Heart right ventricle (tissue), 16 donors: ENCODE measurements around the gene PIBF1. TPM values are rescaled to one million over a fixed set of nuclear protein-coding genes. Genes with fewer than 3 reads are reported as not detected.
"Not testable (repeated sequence)": the region's sequence is repeated elsewhere in the genome, so short reads cannot be mapped to it uniquely, and the experiment has no call there.

Experiments used
- ATAC-seq, 8 donors: fragments of 200-7000 bp; cut with Tn5 transposase; one replicate each; pipeline ENCODE4 v1.9.1; 2020; ENCODE audit warnings: mild to moderate bottlenecking in 8 of 8, moderate library complexity in 8 of 8, moderate number of reproducible peaks in 1 of 8
- DNase-seq, 2 donors: peaks; one replicate each; pipeline ENCODE4 v3.0.0-alpha.2; 2020
- H3K27ac ChIP-seq, 10 donors: fragments of 200-600 bp; sonication (generic) in 2 of 10; one replicate each; pipeline versions ENCODE4 v1.5.0 to v1.8.0; 2020 to 2022; ENCODE audit warnings: mild to moderate bottlenecking in 3 of 10
- H3K27me3 ChIP-seq, 7 donors: fragments of 200-600 bp; one replicate each; pipeline ENCODE4 v1.8.0; 2021 to 2022; ENCODE audit warnings: mild to moderate bottlenecking in 2 of 7
- H3K36me3 ChIP-seq, 9 donors: fragments of 200-600 bp; sonication (generic) in 1 of 9; one replicate each; pipeline versions ENCODE4 v1.5.0 to v1.8.0; 2020 to 2022; ENCODE audit warnings: mild to moderate bottlenecking in 2 of 9
- H3K4me1 ChIP-seq, 9 donors: fragments of 200-600 bp; sonication (generic) in 1 of 9; one replicate each; pipeline versions ENCODE4 v1.5.0 to v1.8.0; 2020 to 2022; ENCODE audit warnings: mild to moderate bottlenecking in 4 of 9
- H3K4me3 ChIP-seq, 10 donors: fragments of 200-600 bp; sonication (generic) in 2 of 10; one replicate each; pipeline versions ENCODE4 v1.5.0 to v1.8.0; 2020 to 2022; ENCODE audit warnings: mild to moderate bottlenecking in 7 of 10, moderate library complexity in 2 of 10
- H3K9me3 ChIP-seq, 11 donors: fragments of 200-600 bp in 10 of 11; sonication (generic) in 2 of 11; one replicate each; pipeline versions ENCODE4 v1.5.0 to v1.8.0; 2013 to 2022; ENCODE audit warnings: mild to moderate bottlenecking in 2 of 11, control low read depth in 1 of 11, moderate library complexity in 1 of 11
- CTCF ChIP-seq, 9 donors: fragments of 200-600 bp; sonication (generic) in 2 of 9; IDR thresholded peaks; one replicate each; pipeline versions ENCODE4 v1.5.0 to v1.8.0; 2021 to 2022; ENCODE audit warnings: antibody characterized with exemption in 9 of 9, mild to moderate bottlenecking in 5 of 9, moderate library complexity in 1 of 9
- WGBS, 2 donors: extraction: QIAGEN DNeasy Blood & Tissue Kit; methylation state at CpG; one replicate each; pipeline ENCODE4 v1.1.7; 2013; ENCODE audit warnings: inconsistent platforms in 1 of 2; 5-methylcytosine and 5-hydroxymethylcytosine counted together
- intact Hi-C, 10 donors: fragments of 100-400 bp; cut with DNase I; formaldehyde crosslinking; loops; one replicate each; pipeline versions ENCODE4 v1.11.1 to v1.14.2; 2022
- polyA plus RNA-seq, 2 donors: library from polyadenylated mRNA; stranded (reverse); fragments of 200-250 nt; gene quantifications; one replicate each; pipeline ENCODE4 v1.2.3, GENCODE V29; 2013
- total RNA-seq, 10 donors: library from RNA; stranded (reverse); fragmentation: NEBNext Ultra II Directional in 3 of 10; extraction: Animal tissue kit (Norgen Biotek cat#: 25700) in 3 of 10; gene quantifications; one replicate each; pipeline versions ENCODE4 v1.2.1 to v1.2.4, GENCODE V29; 2021 to 2023
- donor health status: Arrhythmogenic right ventricular cardiomyopathy.
- donor health status: ischemic (EF 13 %, LVEDD 7.1; RV severe dilation, severe dysfunction).
- donor health status: healthy with polysubstance abuse.
- donor health status: DM: no; HTN: yes; CAD: no.
- donor health status: DM: no; HTN: no; CAD: no.
- donor health status: ischemic (EF 25% LVEDD 6.9; RV normal size, moderate dysfunction).
- donor health status: ischemic (EF 25% LVEDD 5.7; RV mildly dilated, moderate dysfunction).
- donor health status: healthy.
- donor health status: DM: yes; HTN: yes; CAD: no.
- donor health status: Ischemic cardiomyopathy.
- donor health status: ischemic (EF 35%, LVEDD 5.7; RV mildly dilated, moderate dysfunction).
- donor health status: nonischemic (EF 11% LVEDD 7.7; RV severe dilation, severe dysfunction).
- donor health status: DM: yes; HTN: yes; CAD: no.
- donor health status: PGD.
- donor health status: ischemic (EF 29% LVEDD 5.4; RV normal size, mild dysfunction).
- donor health status: nonischemic (EF 23%, LVEDD 6.1; RV moderate dilation, normal function).

The PIBF1 gene
- total and polyA plus RNA-seq, 12 donors, result 7.5 to 20.9 (median 16.7) TPM

GRCh38 chr13:72920097-72920496 lies 138.2 kb downstream of the PIBF1 start:
- intact Hi-C loops, result no loop called here
- Histone ChIP-seq H3K9me3 (peaks cover 0 to 12% (median 0%) of the 10 kb centered on the region in 11 donors), H3K27me3 (no peaks in the 10 kb centered on the region), H3K4me1 (peaks cover 0 to 5% (median 0%) of the 10 kb centered on the region in 9 donors), H3K4me3 (no peak overlapping the region), H3K36me3 (peaks cover 0 to 71% (median 8%) of the 10 kb centered on the region in 9 donors), H3K27ac (peak overlapping the region in 9 of 10 donors; percentile 11 to 79 (median 57))
- DNase-seq, result peak in 1 of 2 donors; percentile 53
- 41 to 53% methylated on average over 2 of the region's 2 CpGs for WGBS, 2 donors
- no peak for TF ChIP-seq CTCF (IDR thresholded peaks at IDR 0.05)
- peak; percentile 89 to 99 (median 94) for ATAC-seq

GRCh38 chr13:72931311-72931710 lies 149.4 kb downstream of the PIBF1 start:
- DNase-seq, result no peak
- no peak for TF ChIP-seq CTCF (IDR thresholded peaks at IDR 0.05)
- no peak for ATAC-seq
- H3K36me3 ChIP-seq, result peaks cover 0 to 82% (median 18%) of the 10 kb centered on the region in 9 donors
- no peaks in the 10 kb centered on the region for H3K27me3 ChIP-seq
- H3K4me1 ChIP-seq, result no peaks in the 10 kb centered on the region
- no peak overlapping the region for H3K4me3 ChIP-seq
- no peaks in the 10 kb centered on the region for H3K9me3 ChIP-seq
- no peak overlapping the region for H3K27ac ChIP-seq
- intact Hi-C loops, result no loop called here

DNA sequence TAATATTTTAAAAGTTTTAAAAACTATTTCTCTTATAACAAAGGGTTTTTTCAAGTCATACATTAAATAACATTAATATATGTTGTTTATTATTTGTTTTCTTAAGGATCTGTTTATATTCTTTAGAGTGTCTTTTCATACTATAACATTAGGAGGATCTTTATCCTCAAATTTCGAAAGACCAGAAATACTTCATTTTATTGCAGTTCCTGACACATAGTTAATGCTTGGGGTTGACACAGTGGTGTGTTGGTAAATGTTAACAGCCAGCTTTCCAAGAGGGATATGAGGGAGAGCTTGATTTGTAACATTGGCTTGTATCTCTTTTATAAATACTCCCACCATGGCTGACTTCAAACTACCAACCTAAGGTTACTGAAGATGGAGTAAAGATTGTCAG lies 150.3 kb downstream of the PIBF1 start:
- Histone ChIP-seq H3K9me3 (no peaks in the 10 kb centered on the region), H3K4me1 (no peaks in the 10 kb centered on the region), H3K27me3 (no peaks in the 10 kb centered on the region), H3K4me3 (no peak overlapping the region), H3K27ac (no peak overlapping the region), H3K36me3 (peaks cover 0 to 78% (median 18%) of the 10 kb centered on the region in 9 donors)
- no peak for ATAC-seq
- no peak for DNase-seq
- WGBS, 2 donors, result 85 to 98% methylated on average over 1 of the region's 1 CpG
- intact Hi-C loops, result no loop called here
- TF ChIP-seq CTCF (IDR thresholded peaks at IDR 0.05), result no peak

GRCh38 chr13:72946267-72946666 lies 164.3 kb downstream of the PIBF1 start:
- H3K27me3 ChIP-seq, ATAC-seq, H3K4me1 ChIP-seq, H3K4me3 ChIP-seq, H3K27ac ChIP-seq, H3K9me3 ChIP-seq, DNase-seq, intact Hi-C loops: not testable (repeated sequence)
- WGBS, 2 donors, result 98 to 100% methylated on average over 2 of the region's 2 CpGs
- peaks cover 0 to 35% (median 6%) of the 10 kb centered on the region in 9 donors for H3K36me3 ChIP-seq

- Histone ChIP-seq H3K36me3 (peaks cover 0 to 38% (median 6%) of the 10 kb centered on the region in 9 donors), H3K4me3 (no peak overlapping the region), H3K9me3 (peaks cover 0 to 5% (median 0%) of the 10 kb centered on the region in 11 donors), H3K27me3 (no peaks in the 10 kb centered on the region), H3K4me1 (no peaks in the 10 kb centered on the region), H3K27ac (no peak overlapping the region)
- WGBS, 2 donors, result 97 to 98% methylated on average over 1 of the region's 1 CpG
- no peak for TF ChIP-seq CTCF (IDR thresholded peaks at IDR 0.05)
- DNase-seq (no peak), ATAC-seq (no peak)
- intact Hi-C loops, result no loop called here
Observed at GRCh38 chr13:72952529-72953141, 170.7 kb downstream of the PIBF1 start.
